K562 (cell line): ENCODE data around the gene TNN.

ENCODE experiments used
- CTCF ChIP-seq, 3 experiments: IDR thresholded peaks in 2 of 3; conservative IDR thresholded peaks in 1 of 3; 2 replicates each; pipeline ENCODE4 v1.5.1; 2011 to 2012; ENCODE audit warnings: low read length in 3 of 3, mild to moderate bottlenecking in 3 of 3, control low read depth in 2 of 3, improper control_type of control experiment in 1 of 3, inconsistent platforms in 1 of 3, low read depth in 1 of 3, mixed read lengths in 1 of 3, moderate library complexity in 1 of 3; ENCODE audit not compliant: insufficient read depth in 2 of 3
- EZH2 ChIP-seq: IDR thresholded peaks from 2 replicates; pipeline ENCODE4 v1.6.1; 2012; ENCODE audit warnings: low read depth, mild to moderate bottlenecking, inconsistent platforms, low read length, borderline replicate concordance
- FOXJ3 ChIP-seq: sonication (generic); formaldehyde crosslinking; IDR thresholded peaks from 2 replicates; pipeline ENCODE4 v1.4.0; 2020; ENCODE audit warnings: mild to moderate bottlenecking, missing genetic modification reagents
- POLR2G ChIP-seq: fragments of 200-400 bp; formaldehyde crosslinking; IDR thresholded peaks from 2 replicates; pipeline ENCODE4 v1.6.1; 2017; ENCODE audit warnings: low read depth, mild to moderate bottlenecking, antibody characterized with exemption, low read length, moderate library complexity
- POLR3A ChIP-seq: IDR thresholded peaks from 2 replicates; pipeline ENCODE4 v1.6.1; 2011; ENCODE audit warnings: borderline replicate concordance, mild to moderate bottlenecking, moderate library complexity; ENCODE audit not compliant: insufficient read length, insufficient read depth; ENCODE audit errors: extremely low read depth
- RBM39 ChIP-seq: fragments of 200-400 bp; formaldehyde crosslinking; optimal IDR thresholded peaks from 2 replicates; pipeline ENCODE3; 2018; ENCODE audit warnings: low read depth, low read length
- TCF7 ChIP-seq: sonication (generic); IDR thresholded peaks from 2 replicates; pipeline ENCODE4 v1.6.1; 2016; ENCODE audit warnings: antibody characterized with exemption, borderline replicate concordance
- ZKSCAN1 ChIP-seq: fragments of 150-350 bp; IDR thresholded peaks from 2 replicates; pipeline ENCODE4 v1.6.1; 2016; ENCODE audit warnings: low read depth, low read length

DNA sequence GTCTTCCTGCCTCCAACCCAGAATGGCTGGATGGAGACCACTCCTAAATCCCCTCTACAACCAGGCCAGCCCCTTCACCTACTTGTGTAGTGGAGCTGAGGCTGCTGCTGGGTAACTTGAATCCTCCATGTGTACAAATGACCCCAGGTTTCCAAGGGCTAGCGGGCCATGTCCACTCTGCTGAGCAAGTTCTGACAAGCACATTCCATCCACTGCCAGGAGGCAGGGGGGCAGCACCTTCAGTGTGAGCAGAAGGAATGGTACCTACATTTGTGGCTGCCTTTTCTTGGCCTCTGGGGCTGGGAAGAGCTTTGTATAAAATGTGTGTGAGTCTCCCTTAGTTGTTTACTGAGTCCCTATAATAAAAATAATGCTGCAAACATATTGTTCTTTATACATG lies 110.4 kb downstream of the TNN start:
- TF ChIP-seq EZH2 (no peak), RBM39 (no peak), TCF7 (no peak), POLR2G (no peak), POLR3A (no peak), CTCF (IDR thresholded peaks at IDR 0.05 in 2 of 3, conservative IDR thresholded peaks at IDR 0.05 in 1 of 3; ENCODE audit: insufficient read depth in 2 of 3, low read depth in 1 of 3, low read length in 3 of 3) (no peak), FOXJ3 (CRISPR knock-in tag) (no peak), ZKSCAN1 (no peak)
